Measurements from ENCODE around the gene LYPD6B. TPM values are rescaled to one million over a fixed set of nuclear protein-coding genes. Genes with fewer than 3 reads are reported as not detected.
"Not testable (repeated sequence)": the region's sequence is repeated elsewhere in the genome, so short reads cannot be mapped to it uniquely, and the experiment has no call there.

LYPD6B gene
- total and polyA plus RNA-seq, 2 experiments from 2014 or later, result 1.7 to 3.6 TPM

DNA sequence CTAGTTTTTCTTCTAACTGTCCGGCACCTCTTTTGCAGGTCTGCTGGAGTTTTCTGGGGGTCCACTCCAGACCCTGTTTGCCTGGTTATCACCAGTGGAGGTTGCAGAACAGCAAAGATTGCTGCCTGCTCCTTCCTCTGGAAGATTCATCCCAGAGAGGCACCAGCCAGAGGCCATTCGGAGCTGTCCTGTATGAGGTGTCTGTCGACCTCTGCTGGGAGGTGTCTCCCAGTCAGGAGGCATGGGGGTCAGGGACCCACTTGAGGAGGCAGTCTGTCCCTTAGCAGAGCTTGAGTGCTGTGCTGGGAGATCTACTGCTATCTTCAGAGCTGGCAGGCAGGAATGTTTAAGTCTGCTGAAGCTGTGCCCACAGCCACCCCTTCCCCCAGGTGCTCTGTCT is 218.4 kb downstream of the LYPD6B start:
- DNase-seq (ENCODE audit: low spot score), result not testable (repeated sequence)

DNA sequence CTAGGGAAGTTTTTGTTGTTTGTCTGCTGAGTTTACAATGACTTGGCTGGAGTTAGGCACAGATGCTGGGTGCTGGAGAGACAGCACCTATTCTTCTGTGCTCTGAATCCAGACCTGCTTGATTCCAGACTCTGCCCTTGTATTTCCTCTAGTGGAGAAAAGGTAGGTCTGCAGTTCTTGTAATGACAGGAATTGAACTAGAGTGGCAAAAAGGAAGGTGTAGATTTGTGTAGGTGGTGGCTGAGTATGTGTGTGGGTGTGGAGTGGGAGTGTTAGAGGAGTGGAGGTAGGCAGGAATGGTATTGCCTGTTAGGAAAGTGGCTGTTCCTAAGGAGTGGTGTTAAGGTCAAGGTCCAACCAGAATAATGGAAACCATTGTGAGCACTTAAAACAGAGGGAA is 220.0 kb downstream of the LYPD6B start:
- Histone ChIP-seq H4K20me1 (replicated peaks; ENCODE audit: insufficient read depth) (no peaks in the 10 kb centered on the region), H3K27ac (ENCODE audit: low read depth) (no peak overlapping the region), H3K4me2 (no peak overlapping the region), H3K36me3 (ENCODE audit: insufficient read depth) (no peaks in the 10 kb centered on the region), H2AFZ (no peak overlapping the region), H3K4me1 (ENCODE audit: insufficient read depth) (peaks cover 8% of the 10 kb centered on the region), H3K4me3 (no peak overlapping the region), H3K27me3 (ENCODE audit: insufficient read depth) (no peaks in the 10 kb centered on the region), H3K9me2 (ENCODE audit: insufficient read depth) (0 out of 2 replicates have a peak, but pooled peaks cover 2% of the 10 kb centered on the region), H3F3A (replicated peaks; ENCODE audit: low read depth) (no peaks in the 10 kb centered on the region), H3K79me2 (replicated peaks; ENCODE audit: insufficient read depth) (no peaks in the 10 kb centered on the region)
- peaks cover 7% of the 10 kb centered on the region; the same call in 1 of the 3 replicates for H3K9me3 Mint-ChIP-seq
- DNase-seq (ENCODE audit: low spot score) (peak; percentile 38), ATAC-seq (peak; percentile 85)
- no peaks in the 10 kb centered on the region for H3K27me3 Mint-ChIP-seq (ENCODE audit: insufficient read depth, low read depth, poor library complexity)
- no peak overlapping the region for H3K4me3 Mint-ChIP-seq
- H3K4me1 Mint-ChIP-seq, result peaks cover 12% of the 10 kb centered on the region
- no peak overlapping the region for H3K27ac Mint-ChIP-seq
- peaks cover 9% of the 10 kb centered on the region; the same call in 1 of the 3 replicates for H3K36me3 Mint-ChIP-seq (ENCODE audit: low read depth)
- TF ChIP-seq ZNF462 (CRISPR knock-in tag; IDR thresholded peaks at IDR 0.05), result no peak
- peak; percentile 32 to 38; a peak in 3 of 4 replicates for TF ChIP-seq CTCF (conservative IDR thresholded peaks at IDR 0.05; ENCODE audit: low read depth in 2 of 2)

More for the DNA sequence above, 218.4 kb downstream of the LYPD6B start:
- not testable (repeated sequence) for ATAC-seq; H3K9me3 Mint-ChIP-seq; H3K4me1 ChIP-seq (ENCODE audit: insufficient read depth); H3K9me2 ChIP-seq (ENCODE audit: insufficient read depth); H3K27ac ChIP-seq (ENCODE audit: low read depth); H3K27me3 Mint-ChIP-seq (ENCODE audit: insufficient read depth, low read depth, poor library complexity); H3K27me3 ChIP-seq (ENCODE audit: insufficient read depth); H3F3A ChIP-seq (replicated peaks; ENCODE audit: low read depth); H2AFZ ChIP-seq; H3K4me1 Mint-ChIP-seq; H3K27ac Mint-ChIP-seq; H3K36me3 Mint-ChIP-seq (ENCODE audit: low read depth); H3K79me2 ChIP-seq (replicated peaks; ENCODE audit: insufficient read depth); H3K4me3 Mint-ChIP-seq; H3K4me2 ChIP-seq; H3K36me3 ChIP-seq (ENCODE audit: insufficient read depth); H3K4me3 ChIP-seq; H4K20me1 ChIP-seq (replicated peaks; ENCODE audit: insufficient read depth)
- TF ChIP-seq CTCF (conservative IDR thresholded peaks at IDR 0.05; ENCODE audit: low read depth in 2 of 2), result peak; percentile 15 to 55; a peak in 2 of 4 replicates
